ENCODE measurements around the gene CRYZ. TPM values are rescaled to one million over a fixed set of nuclear protein-coding genes. Genes with fewer than 3 reads are reported as not detected.

The CRYZ gene
- total RNA-seq, 1 experiment from 2014 or later, result 46.3 TPM

- peak; percentile 43 for DNase-seq (ENCODE audit: low spot score)
- POLR2A ChIA-PET (ENCODE audit: low non-redundant PET), result no interaction called here
- H3K36me3 ChIP-seq (ENCODE audit: insufficient read depth, low read length, poor library complexity, severe bottlenecking), result no peaks in the 10 kb centered on the region
- TF ChIP-seq EZH2 (IDR thresholded peaks at IDR 0.05; ENCODE audit: borderline replicate concordance, low read depth, low read length, poor library complexity, severe bottlenecking), result no peak
- intact Hi-C loops (cut with micrococcal nuclease; ENCODE audit: unreplicated experiment), result loop anchor here (1.0 to 5.0 kb wide), 2 partner anchors 359 to 430 kb away; partner anchors contain the start of gene LHX8
- H3K4me1 ChIP-seq (ENCODE audit: insufficient read depth, low read length, poor library complexity, severe bottlenecking), result no peaks in the 10 kb centered on the region
- CTCF ChIA-PET, result no interaction called here
- H3K4me3 ChIP-seq (ENCODE audit: low read depth, low read length, poor library complexity, severe bottlenecking), result no peak overlapping the region
- peaks cover 50% of the 10 kb centered on the region for H3K27me3 ChIP-seq (replicated peaks; ENCODE audit: insufficient read depth, low read depth, low read length, poor library complexity)
- no peak overlapping the region for H3K27ac ChIP-seq (ENCODE audit: low read depth, low read length, poor library complexity, severe bottlenecking)
- no peaks in the 10 kb centered on the region for H3K9me3 ChIP-seq (ENCODE audit: low read depth, low read length, poor library complexity, severe bottlenecking)
- BruUV-seq (replicated peaks), result no TSS peak
Observed at GRCh38 chr1:74772945-74773344, 40.1 kb upstream of the CRYZ start.

GRCh38 chr1:74771913-74772515, 39.2 kb upstream of the CRYZ start:
- POLR2A ChIA-PET (ENCODE audit: low non-redundant PET), result interaction anchor here (0.6 kb wide), 1 partner anchor 56 kb away, joined by 3 read pairs; no protein-coding TSS in a partner anchor
- Histone ChIP-seq H3K36me3 (ENCODE audit: insufficient read depth, low read length, poor library complexity, severe bottlenecking) (no peaks in the 10 kb centered on the region), H3K9me3 (ENCODE audit: low read depth, low read length, poor library complexity, severe bottlenecking) (no peaks in the 10 kb centered on the region), H3K4me1 (ENCODE audit: insufficient read depth, low read length, poor library complexity, severe bottlenecking) (no peaks in the 10 kb centered on the region), H3K27ac (ENCODE audit: low read depth, low read length, poor library complexity, severe bottlenecking) (no peak overlapping the region), H3K27me3 (replicated peaks; ENCODE audit: insufficient read depth, low read depth, low read length, poor library complexity) (peaks cover 42% of the 10 kb centered on the region), H3K4me3 (ENCODE audit: low read depth, low read length, poor library complexity, severe bottlenecking) (no peak overlapping the region)
- peak; percentile 72 for DNase-seq (ENCODE audit: low spot score)
- intact Hi-C loops (cut with micrococcal nuclease; ENCODE audit: unreplicated experiment), result loop anchor here (1.0 to 5.0 kb wide), 2 partner anchors 360 to 431 kb away; partner anchors contain the start of gene LHX8
- BruUV-seq (replicated peaks), result no TSS peak
- no peak for TF ChIP-seq EZH2 (IDR thresholded peaks at IDR 0.05; ENCODE audit: borderline replicate concordance, low read depth, low read length, poor library complexity, severe bottlenecking)
- peak; percentile 76 for TF ChIP-seq CTCF (conservative IDR thresholded peaks at IDR 0.05; ENCODE audit: low read depth, low read length)
- CTCF ChIA-PET, result interaction anchor here (0.6 to 1.0 kb wide), 3 partner anchors 38 to 431 kb away, joined by 3 to 4 read pairs (median 3); no protein-coding TSS in a partner anchor

GRCh38 chr1:74767490-74767889, 34.6 kb upstream of the CRYZ start:
- intact Hi-C loops (cut with micrococcal nuclease; ENCODE audit: unreplicated experiment), result no loop called here
- Histone ChIP-seq H3K27ac (ENCODE audit: low read depth, low read length, poor library complexity, severe bottlenecking) (no peak overlapping the region), H3K36me3 (ENCODE audit: insufficient read depth, low read length, poor library complexity, severe bottlenecking) (no peaks in the 10 kb centered on the region), H3K4me3 (ENCODE audit: low read depth, low read length, poor library complexity, severe bottlenecking) (no peak overlapping the region), H3K4me1 (ENCODE audit: insufficient read depth, low read length, poor library complexity, severe bottlenecking) (no peaks in the 10 kb centered on the region), H3K27me3 (replicated peaks; ENCODE audit: insufficient read depth, low read depth, low read length, poor library complexity) (peaks cover under 1% of the 10 kb centered on the region), H3K9me3 (ENCODE audit: low read depth, low read length, poor library complexity, severe bottlenecking) (no peaks in the 10 kb centered on the region)
- POLR2A ChIA-PET (ENCODE audit: low non-redundant PET), result no interaction called here
- BruUV-seq (replicated peaks), result no TSS peak
- TF ChIP-seq EZH2 (IDR thresholded peaks at IDR 0.05; ENCODE audit: borderline replicate concordance, low read depth, low read length, poor library complexity, severe bottlenecking) (no peak), CTCF (conservative IDR thresholded peaks at IDR 0.05; ENCODE audit: low read depth, low read length) (peak; percentile 57)
- DNase-seq (ENCODE audit: low spot score), result peak; percentile 50
- CTCF ChIA-PET, result no interaction called here

GRCh38 chr1:74766579-74766978, 33.7 kb upstream of the CRYZ start:
- intact Hi-C loops (cut with micrococcal nuclease; ENCODE audit: unreplicated experiment), result no loop called here
- Histone ChIP-seq H3K27ac (ENCODE audit: low read depth, low read length, poor library complexity, severe bottlenecking) (no peak overlapping the region), H3K36me3 (ENCODE audit: insufficient read depth, low read length, poor library complexity, severe bottlenecking) (no peaks in the 10 kb centered on the region), H3K4me3 (ENCODE audit: low read depth, low read length, poor library complexity, severe bottlenecking) (no peak overlapping the region), H3K4me1 (ENCODE audit: insufficient read depth, low read length, poor library complexity, severe bottlenecking) (no peaks in the 10 kb centered on the region), H3K9me3 (ENCODE audit: low read depth, low read length, poor library complexity, severe bottlenecking) (no peaks in the 10 kb centered on the region), H3K27me3 (replicated peaks; ENCODE audit: insufficient read depth, low read depth, low read length, poor library complexity) (no peaks in the 10 kb centered on the region)
- no peak for DNase-seq (ENCODE audit: low spot score)
- POLR2A ChIA-PET (ENCODE audit: low non-redundant PET), result no interaction called here
- TF ChIP-seq EZH2 (IDR thresholded peaks at IDR 0.05; ENCODE audit: borderline replicate concordance, low read depth, low read length, poor library complexity, severe bottlenecking) (no peak), CTCF (conservative IDR thresholded peaks at IDR 0.05; ENCODE audit: low read depth, low read length) (no peak)
- CTCF ChIA-PET, result no interaction called here
- no TSS peak for BruUV-seq (replicated peaks)
